Suprapubic skin (tissue), 4 donors: ENCODE results near the gene TAAR9. TPM values are rescaled to one million over a fixed set of nuclear protein-coding genes. Genes with fewer than 3 reads are reported as not detected.
"Not testable (repeated sequence)": the region's sequence is repeated elsewhere in the genome, so short reads cannot be mapped to it uniquely, and the experiment has no call there.

ENCODE experiments used
- DNase-seq, 2 donors: peaks; one replicate each; pipeline ENCODE4 v3.0.0-alpha.2; 2019; ENCODE audit warnings: low spot score in 2 of 2
- H3K27ac ChIP-seq: fragments of 200-600 bp; sonication (generic); one replicate; pipeline ENCODE4 v1.5.1; 2019
- H3K27me3 ChIP-seq: fragments of 200-600 bp; sonication (generic); one replicate; pipeline ENCODE4 v1.5.1; 2019
- H3K36me3 ChIP-seq: fragments of 200-600 bp; sonication (generic); one replicate; pipeline ENCODE4 v1.5.1; 2019
- H3K4me1 ChIP-seq: fragments of 200-600 bp; sonication (generic); one replicate; pipeline ENCODE4 v1.5.1; 2019
- H3K4me3 ChIP-seq: fragments of 200-600 bp; sonication (generic); one replicate; pipeline ENCODE4 v1.5.1; 2019; ENCODE audit warnings: mild to moderate bottlenecking
- H3K9me3 ChIP-seq: fragments of 200-600 bp; sonication (generic); one replicate; pipeline ENCODE4 v1.5.1; 2019
- EP300 ChIP-seq: sonication (generic); formaldehyde crosslinking; IDR thresholded peaks from one replicate; pipeline ENCODE4 v1.6.1; 2017; ENCODE audit warnings: antibody characterized with exemption
- POLR2A ChIP-seq, 2 donors: fragments of 450-650 bp; IDR thresholded peaks; one replicate each; pipeline ENCODE4 v1.6.1; 2017; ENCODE audit warnings: antibody characterized with exemption in 2 of 2, mild to moderate bottlenecking in 2 of 2, moderate library complexity in 2 of 2
- POLR2AphosphoS5 ChIP-seq, 3 donors: sonication (generic); formaldehyde crosslinking; IDR thresholded peaks; one replicate each; pipeline ENCODE4 v1.6.1; 2017; ENCODE audit warnings: antibody characterized with exemption in 3 of 3
- WGBS: methylation state at CpG from one replicate; pipeline ENCODE4 v1.1.5; 2018; 5-methylcytosine and 5-hydroxymethylcytosine counted together
- total RNA-seq, 4 donors: library from RNA; depleted of rRNA; stranded (reverse); fragments of >200 nt; gene quantifications; one replicate each; pipeline ENCODE4 v1.1.0, GENCODE V29; 2016
- TF ChIP-seq, protein P1 (sequence below), 2 donors: fragments of 200-600 bp in 1 of 2; fragments of 450-650 bp in 1 of 2; sonication (generic) in 1 of 2; IDR thresholded peaks; one replicate each; pipeline ENCODE4 v1.5.1; 2016 to 2019; ENCODE audit warnings: antibody characterized with exemption in 2 of 2, mild to moderate bottlenecking in 1 of 2, moderate library complexity in 1 of 2

TAAR9 gene
- total RNA-seq, 4 donors from 2014 or later = not detected

DNA sequence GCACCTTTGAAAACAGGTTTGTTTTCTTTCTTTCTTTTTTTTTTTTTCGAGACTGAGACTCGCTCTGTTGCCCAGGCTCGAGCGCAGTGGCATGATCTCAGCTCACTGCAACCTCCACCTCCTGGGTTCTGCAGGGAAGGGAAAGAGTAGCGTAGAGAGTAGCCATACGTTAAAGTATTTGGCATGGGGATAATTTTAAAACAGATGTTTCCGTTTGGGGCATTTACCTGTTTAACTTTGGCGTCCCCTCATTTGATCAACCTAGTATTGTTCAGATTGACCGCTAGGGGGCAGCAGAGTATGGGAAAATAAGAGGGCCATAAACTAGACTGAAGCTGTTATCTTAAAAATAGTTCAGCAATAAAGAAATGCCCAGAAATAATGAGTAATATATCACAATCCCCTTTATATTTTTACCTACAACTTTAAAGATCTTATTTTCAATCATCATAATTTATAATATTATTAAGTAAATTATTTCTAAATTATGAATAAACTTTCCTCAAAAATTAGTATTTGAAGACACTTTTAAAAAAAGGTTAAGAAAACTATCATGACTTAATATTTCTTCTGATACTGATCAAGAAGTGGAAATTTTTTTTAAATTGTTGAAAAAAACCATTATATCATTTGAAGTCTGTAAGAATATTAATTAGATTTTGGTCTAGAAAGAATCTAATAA, 7.6 kb upstream of the TAAR9 start:
- no peak overlapping the region for H3K27ac ChIP-seq
- peaks cover 3% of the 10 kb centered on the region for H3K4me1 ChIP-seq
- 15% methylated on average over 9 of the region's 9 CpGs for WGBS
- no peak for DNase-seq
- TF ChIP-seq POLR2A (IDR thresholded peaks at IDR 0.05) = no peak
- TF ChIP-seq, protein P1, sequence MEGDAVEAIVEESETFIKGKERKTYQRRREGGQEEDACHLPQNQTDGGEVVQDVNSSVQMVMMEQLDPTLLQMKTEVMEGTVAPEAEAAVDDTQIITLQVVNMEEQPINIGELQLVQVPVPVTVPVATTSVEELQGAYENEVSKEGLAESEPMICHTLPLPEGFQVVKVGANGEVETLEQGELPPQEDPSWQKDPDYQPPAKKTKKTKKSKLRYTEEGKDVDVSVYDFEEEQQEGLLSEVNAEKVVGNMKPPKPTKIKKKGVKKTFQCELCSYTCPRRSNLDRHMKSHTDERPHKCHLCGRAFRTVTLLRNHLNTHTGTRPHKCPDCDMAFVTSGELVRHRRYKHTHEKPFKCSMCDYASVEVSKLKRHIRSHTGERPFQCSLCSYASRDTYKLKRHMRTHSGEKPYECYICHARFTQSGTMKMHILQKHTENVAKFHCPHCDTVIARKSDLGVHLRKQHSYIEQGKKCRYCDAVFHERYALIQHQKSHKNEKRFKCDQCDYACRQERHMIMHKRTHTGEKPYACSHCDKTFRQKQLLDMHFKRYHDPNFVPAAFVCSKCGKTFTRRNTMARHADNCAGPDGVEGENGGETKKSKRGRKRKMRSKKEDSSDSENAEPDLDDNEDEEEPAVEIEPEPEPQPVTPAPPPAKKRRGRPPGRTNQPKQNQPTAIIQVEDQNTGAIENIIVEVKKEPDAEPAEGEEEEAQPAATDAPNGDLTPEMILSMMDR (IDR thresholded peaks at IDR 0.05) = peak; percentile 62 to 64
- no peaks in the 10 kb centered on the region for H3K9me3 ChIP-seq
- no peak overlapping the region for H3K4me3 ChIP-seq
- H3K36me3 ChIP-seq = no peaks in the 10 kb centered on the region
- no peaks in the 10 kb centered on the region for H3K27me3 ChIP-seq

DNA sequence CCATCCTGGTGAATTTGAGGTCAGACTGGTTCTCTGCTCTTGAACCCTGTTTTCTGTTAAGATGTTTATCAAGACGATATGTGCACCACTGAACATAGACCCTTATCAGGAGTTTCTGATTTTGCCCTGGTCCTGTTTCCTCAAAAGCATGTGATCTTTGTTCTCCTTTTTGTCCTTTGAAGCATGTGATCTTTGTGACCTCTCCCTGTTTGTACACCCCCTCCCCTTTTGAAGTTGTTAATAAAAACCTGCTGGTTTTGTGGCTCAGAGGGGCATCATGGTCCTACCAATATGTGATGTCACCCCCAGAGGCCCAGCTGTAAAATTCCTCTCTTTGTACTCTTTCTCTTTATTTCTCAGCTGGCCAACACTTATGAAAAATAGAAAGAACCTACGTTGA, 3.5 kb upstream of the TAAR9 start:
- not testable (repeated sequence) for H3K4me3 ChIP-seq, H3K9me3 ChIP-seq, DNase-seq, H3K27me3 ChIP-seq, H3K4me1 ChIP-seq, H3K27ac ChIP-seq, H3K36me3 ChIP-seq
- WGBS = 73% methylated on average over 2 of the region's 2 CpGs

DNA sequence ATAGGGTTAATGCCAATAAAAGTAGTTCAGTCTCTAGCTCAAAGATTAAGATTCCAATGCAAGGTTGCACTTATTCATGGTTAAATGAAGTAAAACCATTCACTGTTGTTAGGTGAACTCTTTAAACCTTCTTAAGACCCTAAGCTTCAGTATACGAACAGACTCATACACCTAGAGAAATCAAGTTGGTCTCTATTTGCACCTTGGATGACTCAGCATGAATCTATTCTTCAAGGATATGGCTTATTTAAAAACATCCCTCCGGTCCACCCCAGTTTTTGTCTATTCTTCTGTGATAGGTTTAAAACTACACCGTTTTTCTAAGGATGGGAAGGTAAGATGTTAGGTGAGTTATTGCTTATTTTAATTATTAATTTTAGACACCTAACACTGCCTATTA, 932 bp upstream of the TAAR9 start:
- Histone ChIP-seq H3K36me3 (no peaks in the 10 kb centered on the region), H3K9me3 (no peaks in the 10 kb centered on the region), H3K27ac (no peak overlapping the region), H3K27me3 (peaks cover 12% of the 10 kb centered on the region), H3K4me3 (no peak overlapping the region), H3K4me1 (no peaks in the 10 kb centered on the region)
- no peak for DNase-seq
- 86% methylated on average over 3 of the region's 3 CpGs for WGBS
- TF ChIP-seq POLR2A (IDR thresholded peaks at IDR 0.05) (no peak), EP300 (no peak), POLR2AphosphoS5 (IDR thresholded peaks at IDR 0.05) (no peak)
- TF ChIP-seq, protein P1 (IDR thresholded peaks at IDR 0.05) = no peak

DNA sequence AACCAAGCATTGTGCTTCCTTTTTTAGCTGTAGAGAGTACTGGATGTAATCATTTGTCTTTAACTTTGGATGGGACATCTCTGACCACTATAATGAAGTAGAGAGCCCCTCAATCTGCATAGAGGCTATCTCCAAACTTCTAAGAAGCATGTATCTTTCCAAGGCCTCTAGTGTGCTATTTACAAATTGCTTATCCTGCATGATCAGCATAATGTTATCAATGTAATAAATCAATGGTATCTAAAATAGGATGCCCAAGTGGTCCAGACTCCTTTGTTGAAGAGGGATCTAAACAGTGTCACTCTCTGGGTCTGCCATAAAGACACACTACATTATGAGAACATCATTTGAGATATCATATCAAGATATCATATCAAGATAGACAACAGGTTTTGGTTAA, 6.7 kb downstream of the TAAR9 start:
- H3K4me1 ChIP-seq = no peaks in the 10 kb centered on the region
- H3K27me3 ChIP-seq = peaks cover 8% of the 10 kb centered on the region
- no peak for DNase-seq
- H3K27ac ChIP-seq = no peak overlapping the region
- H3K9me3 ChIP-seq = no peaks in the 10 kb centered on the region
- no peak for TF ChIP-seq POLR2A (IDR thresholded peaks at IDR 0.05)
- TF ChIP-seq, protein P1 (IDR thresholded peaks at IDR 0.05) = no peak
- TF ChIP-seq EP300 = no peak
- no peak for TF ChIP-seq POLR2AphosphoS5 (IDR thresholded peaks at IDR 0.05)
- no peaks in the 10 kb centered on the region for H3K36me3 ChIP-seq
- H3K4me3 ChIP-seq = no peak overlapping the region

DNA sequence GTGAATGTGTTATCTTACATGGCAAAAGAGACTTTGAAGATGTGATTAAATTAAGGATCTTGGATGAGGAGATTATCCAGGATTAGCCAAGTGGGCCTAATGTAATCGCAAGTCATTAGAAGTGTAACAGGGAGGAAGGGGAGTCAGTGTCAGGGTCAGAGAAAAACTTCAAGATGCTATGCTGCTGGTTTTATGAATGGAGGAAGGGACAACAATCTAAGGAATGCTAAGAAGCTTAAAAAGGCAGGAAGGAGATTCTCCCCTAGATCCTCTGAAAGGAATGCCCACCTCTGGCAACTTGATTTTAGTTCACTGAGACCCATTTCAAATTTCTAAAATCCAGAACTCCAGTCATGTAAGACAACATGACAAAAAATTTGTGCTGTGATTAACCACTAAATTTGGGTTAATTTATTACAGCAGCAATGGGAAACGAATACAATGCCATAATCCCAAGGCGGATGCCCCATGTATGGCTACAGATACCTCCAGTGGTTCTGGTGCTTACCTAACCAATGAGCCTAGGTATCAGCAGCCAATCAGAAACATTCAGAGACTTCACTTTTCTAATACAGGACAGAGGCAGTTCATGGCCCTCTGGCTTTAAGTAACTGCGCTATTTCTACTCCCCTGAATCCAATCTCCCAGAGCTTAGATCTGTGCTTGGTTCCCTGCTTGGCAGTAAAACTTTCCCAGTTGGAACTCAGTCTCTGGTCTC, 10.8 kb downstream of the TAAR9 start:
- DNase-seq = no peak
- WGBS = 86% methylated on average over 4 of the region's 4 CpGs
- TF ChIP-seq, protein P1 (IDR thresholded peaks at IDR 0.05) = no peak
- no peak for TF ChIP-seq POLR2A (IDR thresholded peaks at IDR 0.05)
- H3K4me3 ChIP-seq = no peak overlapping the region
- no peaks in the 10 kb centered on the region for H3K36me3 ChIP-seq
- H3K9me3 ChIP-seq = no peaks in the 10 kb centered on the region
- no peaks in the 10 kb centered on the region for H3K4me1 ChIP-seq
- H3K27ac ChIP-seq = no peak overlapping the region
- peaks cover 7% of the 10 kb centered on the region for H3K27me3 ChIP-seq
